Neural cell (in vitro differentiated cells): ENCODE results near the gene ANKRD65. TPM values are rescaled to one million over a fixed set of nuclear protein-coding genes. Genes with fewer than 3 reads are reported as not detected.

Experiments
- H2AFZ ChIP-seq: fragments of 200-600, 300-800 bp; sonication (generic), shearing (Covaris generic); 2 replicates; pipeline ENCODE4 v1.6.0; 2014; ENCODE audit warnings: low read depth, mild to moderate bottlenecking, antibody characterized with exemption, low read length, moderate library complexity
- H3F3A ChIP-seq: fragments of 200-600 bp; shearing (Covaris generic); 2 replicates; pipeline ENCODE4 v1.6.1; 2016; ENCODE audit warnings: mild to moderate bottlenecking, moderate library complexity, mixed read lengths, antibody characterized with exemption, low read length; ENCODE audit not compliant: insufficient read depth, poor library complexity, severe bottlenecking
- H3K27ac ChIP-seq: fragments of 200-600, 300-800 bp; sonication (generic), shearing (Covaris generic); 2 replicates; pipeline ENCODE4 v1.5.1; 2014; ENCODE audit warnings: mild to moderate bottlenecking, low read length, moderate library complexity
- H3K27me3 ChIP-seq: fragments of 300-800, 200-600 bp; sonication (generic), shearing (Covaris generic); 2 replicates; pipeline ENCODE4 v1.6.0; 2014; ENCODE audit warnings: mild to moderate bottlenecking, low read depth, low read length, moderate library complexity; ENCODE audit not compliant: insufficient read depth
- H3K36me3 ChIP-seq: fragments of 300-800, 200-600 bp; sonication (generic), shearing (Covaris generic); 2 replicates; pipeline ENCODE4 v1.5.1; 2014; ENCODE audit warnings: mild to moderate bottlenecking, antibody characterized with exemption, low read length, moderate library complexity; ENCODE audit not compliant: insufficient read depth
- H3K4me2 ChIP-seq: fragments of 300-800, 200-600 bp; sonication (generic), shearing (Covaris generic); 2 replicates; pipeline ENCODE4 v1.6.0; 2014; ENCODE audit warnings: mild to moderate bottlenecking, low read length
- H3K4me3 ChIP-seq: fragments of 300-800, 200-600 bp; sonication (generic), shearing (Covaris generic); 2 replicates; pipeline ENCODE4 v1.5.1; 2014; ENCODE audit warnings: mild to moderate bottlenecking, low read length, moderate library complexity
- H3K79me2 ChIP-seq: fragments of 200-600 bp; shearing (Covaris generic); replicated peaks from 2 replicates; pipeline ENCODE4 v1.6.0; 2014; ENCODE audit warnings: mild to moderate bottlenecking, low read length, moderate library complexity; ENCODE audit not compliant: insufficient read depth
- H3K9ac ChIP-seq: fragments of 300-800, 200-600 bp; sonication (generic), shearing (Covaris generic); 2 replicates; pipeline ENCODE4 v1.6.1; 2016; ENCODE audit warnings: mild to moderate bottlenecking, low read length, mixed read lengths
- H3K9me2 ChIP-seq: fragments of 200-600 bp; shearing (Covaris generic); 2 replicates; pipeline ENCODE4 v1.6.1; 2016; ENCODE audit warnings: mild to moderate bottlenecking, low read length, mixed read lengths; ENCODE audit not compliant: insufficient read depth
- H3K9me3 ChIP-seq: fragments of 200-600, 300-800 bp; sonication (generic), shearing (Covaris generic); 2 replicates; pipeline ENCODE4 v1.6.1; 2016; ENCODE audit warnings: mild to moderate bottlenecking, mixed run types, low read length, moderate library complexity, mixed read lengths
- H4K20me1 ChIP-seq: fragments of 200-600 bp; shearing (Covaris generic); 2 replicates; pipeline ENCODE4 v1.6.1; 2016; ENCODE audit warnings: mild to moderate bottlenecking, mixed run types; ENCODE audit not compliant: insufficient read depth
- EP300 ChIP-seq: fragments of 450-650 bp; conservative IDR thresholded peaks from 2 replicates; pipeline ENCODE4 v1.6.1; 2014; ENCODE audit warnings: antibody characterized with exemption, mild to moderate bottlenecking, moderate library complexity; ENCODE audit not compliant: poor library complexity, severe bottlenecking
- EZH2 ChIP-seq: fragments of 200-600, 300-800 bp; shearing (Covaris generic), sonication (generic); IDR thresholded peaks from 2 replicates; pipeline ENCODE4 v1.6.1; 2014; ENCODE audit warnings: antibody characterized with exemption, low read length, borderline replicate concordance, mild to moderate bottlenecking; ENCODE audit not compliant: insufficient read depth, poor library complexity, severe bottlenecking
- MXI1 ChIP-seq: fragments of 450-650 bp; conservative IDR thresholded peaks from 2 replicates; pipeline ENCODE4 v1.6.1; 2014; ENCODE audit warnings: antibody characterized with exemption, mild to moderate bottlenecking; ENCODE audit not compliant: poor library complexity, severe bottlenecking
- POLR2AphosphoS5 ChIP-seq: IDR thresholded peaks from 2 replicates; pipeline ENCODE4 v1.6.1; 2012
- RAD21 ChIP-seq: fragments of 450-650 bp; conservative IDR thresholded peaks from 2 replicates; pipeline ENCODE4 v1.6.1; 2014; ENCODE audit warnings: antibody characterized with exemption, mild to moderate bottlenecking, moderate library complexity
- SMC3 ChIP-seq: fragments of 450-650 bp; conservative IDR thresholded peaks from 2 replicates; pipeline ENCODE4 v1.6.1; 2014; ENCODE audit warnings: antibody characterized with exemption, mild to moderate bottlenecking, moderate library complexity; ENCODE audit not compliant: poor library complexity
- TAF1 ChIP-seq: IDR thresholded peaks from 2 replicates; pipeline ENCODE4 v1.6.1; 2012; ENCODE audit warnings: low read depth
- polyA plus RNA-seq: library from polyadenylated mRNA; depleted of rRNA; stranded (reverse); fragments of >200 nt; gene quantifications from 2 replicates; pipeline ENCODE4 v1.2.3, GENCODE V29; 2014
- TF ChIP-seq, protein P1 (sequence below): fragments of 450-650 bp; IDR thresholded peaks from 2 replicates; pipeline ENCODE4 v1.5.1; 2014; ENCODE audit warnings: antibody characterized with exemption, mild to moderate bottlenecking, moderate library complexity; ENCODE audit not compliant: poor library complexity, severe bottlenecking
- TF ChIP-seq, protein P2 (sequence below): IDR thresholded peaks from 2 replicates; pipeline ENCODE4 v1.6.1; 2012; ENCODE audit warnings: borderline replicate concordance

The ANKRD65 gene
- polyA plus RNA-seq, 1 donor from 2014 or later: not detected

GRCh38 chr1:1431845-1432273 is 10.8 kb upstream of the ANKRD65 start:
- H3K4me3 ChIP-seq: no peak overlapping the region
- H3K9me3 ChIP-seq: no peaks in the 10 kb centered on the region
- no peak overlapping the region for H3K4me2 ChIP-seq
- no peaks in the 10 kb centered on the region for H3K79me2 ChIP-seq
- no peak overlapping the region for H3K27ac ChIP-seq
- H3K36me3 ChIP-seq: no peaks in the 10 kb centered on the region
- H2AFZ ChIP-seq: no peak overlapping the region
- no peaks in the 10 kb centered on the region for H4K20me1 ChIP-seq
- H3F3A ChIP-seq: no peaks in the 10 kb centered on the region
- TF ChIP-seq RAD21: no peak
- TF ChIP-seq TAF1: no peak
- H3K9me2 ChIP-seq: no peaks in the 10 kb centered on the region
- H3K27me3 ChIP-seq: peaks cover 12% of the 10 kb centered on the region
- H3K9ac ChIP-seq: no peak overlapping the region

DNA sequence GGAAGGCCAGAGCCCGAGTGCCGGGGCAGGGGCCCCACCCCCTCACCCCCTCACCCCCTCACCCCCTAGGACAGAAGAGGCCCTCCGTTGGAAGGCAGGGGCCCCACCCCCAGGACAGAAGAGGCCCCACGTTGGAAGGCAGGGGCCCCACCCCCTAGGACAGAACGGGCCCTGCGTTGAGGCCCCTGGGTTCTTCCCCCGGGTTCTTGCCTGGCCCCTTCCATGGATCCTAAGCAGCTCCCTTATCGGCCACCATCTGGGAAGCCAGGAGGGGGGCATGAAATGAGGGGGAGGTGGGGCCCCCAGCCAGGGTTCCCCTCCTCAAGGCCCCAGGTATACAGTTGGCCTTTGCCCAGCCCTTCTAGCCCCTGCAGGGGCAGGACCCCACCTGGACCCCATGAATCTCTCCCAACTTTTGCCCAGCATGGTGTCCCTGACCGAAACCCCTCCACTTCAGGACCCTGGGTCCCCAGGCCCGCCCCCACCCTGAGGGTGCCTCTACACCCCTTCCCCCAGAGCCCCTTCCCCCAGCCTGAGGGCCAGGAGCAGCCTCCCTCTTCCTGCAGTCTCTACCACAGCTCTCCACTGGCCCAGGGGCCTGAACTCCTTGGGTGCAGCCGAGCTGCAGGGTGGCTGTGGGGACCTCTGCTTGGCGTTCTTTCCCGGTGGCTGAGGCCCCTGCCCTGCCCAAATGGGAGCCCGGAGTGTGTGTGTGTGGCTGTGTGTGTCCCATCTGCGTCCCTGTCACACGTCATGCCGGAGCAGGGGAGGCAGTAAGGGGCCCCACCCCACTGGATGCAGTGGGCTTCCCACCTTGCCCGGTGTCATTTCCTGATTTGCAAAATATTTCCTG is 10.1 kb upstream of the ANKRD65 start:
- Histone ChIP-seq H3F3A (no peaks in the 10 kb centered on the region), H3K4me3 (no peak overlapping the region), H3K27ac (no peak overlapping the region), H3K9me2 (no peaks in the 10 kb centered on the region), H2AFZ (no peak overlapping the region), H3K9ac (no peak overlapping the region), H4K20me1 (no peaks in the 10 kb centered on the region), H3K79me2 (no peaks in the 10 kb centered on the region), H3K27me3 (peaks cover 7% of the 10 kb centered on the region), H3K4me2 (no peak overlapping the region), H3K9me3 (no peaks in the 10 kb centered on the region), H3K36me3 (no peaks in the 10 kb centered on the region)
- TF ChIP-seq, protein P1, sequence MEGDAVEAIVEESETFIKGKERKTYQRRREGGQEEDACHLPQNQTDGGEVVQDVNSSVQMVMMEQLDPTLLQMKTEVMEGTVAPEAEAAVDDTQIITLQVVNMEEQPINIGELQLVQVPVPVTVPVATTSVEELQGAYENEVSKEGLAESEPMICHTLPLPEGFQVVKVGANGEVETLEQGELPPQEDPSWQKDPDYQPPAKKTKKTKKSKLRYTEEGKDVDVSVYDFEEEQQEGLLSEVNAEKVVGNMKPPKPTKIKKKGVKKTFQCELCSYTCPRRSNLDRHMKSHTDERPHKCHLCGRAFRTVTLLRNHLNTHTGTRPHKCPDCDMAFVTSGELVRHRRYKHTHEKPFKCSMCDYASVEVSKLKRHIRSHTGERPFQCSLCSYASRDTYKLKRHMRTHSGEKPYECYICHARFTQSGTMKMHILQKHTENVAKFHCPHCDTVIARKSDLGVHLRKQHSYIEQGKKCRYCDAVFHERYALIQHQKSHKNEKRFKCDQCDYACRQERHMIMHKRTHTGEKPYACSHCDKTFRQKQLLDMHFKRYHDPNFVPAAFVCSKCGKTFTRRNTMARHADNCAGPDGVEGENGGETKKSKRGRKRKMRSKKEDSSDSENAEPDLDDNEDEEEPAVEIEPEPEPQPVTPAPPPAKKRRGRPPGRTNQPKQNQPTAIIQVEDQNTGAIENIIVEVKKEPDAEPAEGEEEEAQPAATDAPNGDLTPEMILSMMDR: no peak
- TF ChIP-seq SMC3 (no peak), EP300 (no peak), POLR2AphosphoS5 (no peak), TAF1 (no peak), MXI1 (no peak), RAD21 (no peak), EZH2 (no peak)
- TF ChIP-seq, protein P2, sequence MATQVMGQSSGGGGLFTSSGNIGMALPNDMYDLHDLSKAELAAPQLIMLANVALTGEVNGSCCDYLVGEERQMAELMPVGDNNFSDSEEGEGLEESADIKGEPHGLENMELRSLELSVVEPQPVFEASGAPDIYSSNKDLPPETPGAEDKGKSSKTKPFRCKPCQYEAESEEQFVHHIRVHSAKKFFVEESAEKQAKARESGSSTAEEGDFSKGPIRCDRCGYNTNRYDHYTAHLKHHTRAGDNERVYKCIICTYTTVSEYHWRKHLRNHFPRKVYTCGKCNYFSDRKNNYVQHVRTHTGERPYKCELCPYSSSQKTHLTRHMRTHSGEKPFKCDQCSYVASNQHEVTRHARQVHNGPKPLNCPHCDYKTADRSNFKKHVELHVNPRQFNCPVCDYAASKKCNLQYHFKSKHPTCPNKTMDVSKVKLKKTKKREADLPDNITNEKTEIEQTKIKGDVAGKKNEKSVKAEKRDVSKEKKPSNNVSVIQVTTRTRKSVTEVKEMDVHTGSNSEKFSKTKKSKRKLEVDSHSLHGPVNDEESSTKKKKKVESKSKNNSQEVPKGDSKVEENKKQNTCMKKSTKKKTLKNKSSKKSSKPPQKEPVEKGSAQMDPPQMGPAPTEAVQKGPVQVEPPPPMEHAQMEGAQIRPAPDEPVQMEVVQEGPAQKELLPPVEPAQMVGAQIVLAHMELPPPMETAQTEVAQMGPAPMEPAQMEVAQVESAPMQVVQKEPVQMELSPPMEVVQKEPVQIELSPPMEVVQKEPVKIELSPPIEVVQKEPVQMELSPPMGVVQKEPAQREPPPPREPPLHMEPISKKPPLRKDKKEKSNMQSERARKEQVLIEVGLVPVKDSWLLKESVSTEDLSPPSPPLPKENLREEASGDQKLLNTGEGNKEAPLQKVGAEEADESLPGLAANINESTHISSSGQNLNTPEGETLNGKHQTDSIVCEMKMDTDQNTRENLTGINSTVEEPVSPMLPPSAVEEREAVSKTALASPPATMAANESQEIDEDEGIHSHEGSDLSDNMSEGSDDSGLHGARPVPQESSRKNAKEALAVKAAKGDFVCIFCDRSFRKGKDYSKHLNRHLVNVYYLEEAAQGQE: no peak
